WI38 (cell line): Measurements from ENCODE around the gene ATF6.

Experiments used
- H3K4me3 ChIP-seq: 2 replicates; pipeline ENCODE4 v1.5.1; 2011; ENCODE audit warnings: low read depth, mild to moderate bottlenecking, control low read depth, low read length
- CTCF ChIP-seq: IDR thresholded peaks from 2 replicates; pipeline ENCODE4 v1.5.1; 2012; ENCODE audit warnings: low read depth, mild to moderate bottlenecking, control low read depth, low read length

Gene ATF6

GRCh38 chr1:162007466-162007865 lies 241.3 kb downstream of the ATF6 start:
- TF ChIP-seq CTCF, result no peak
- no peak overlapping the region for H3K4me3 ChIP-seq

- no peak for TF ChIP-seq CTCF
- H3K4me3 ChIP-seq, result no peak overlapping the region
These were observed 242.7 kb downstream of the ATF6 start for GRCh38 chr1:162008799-162009198.

DNA sequence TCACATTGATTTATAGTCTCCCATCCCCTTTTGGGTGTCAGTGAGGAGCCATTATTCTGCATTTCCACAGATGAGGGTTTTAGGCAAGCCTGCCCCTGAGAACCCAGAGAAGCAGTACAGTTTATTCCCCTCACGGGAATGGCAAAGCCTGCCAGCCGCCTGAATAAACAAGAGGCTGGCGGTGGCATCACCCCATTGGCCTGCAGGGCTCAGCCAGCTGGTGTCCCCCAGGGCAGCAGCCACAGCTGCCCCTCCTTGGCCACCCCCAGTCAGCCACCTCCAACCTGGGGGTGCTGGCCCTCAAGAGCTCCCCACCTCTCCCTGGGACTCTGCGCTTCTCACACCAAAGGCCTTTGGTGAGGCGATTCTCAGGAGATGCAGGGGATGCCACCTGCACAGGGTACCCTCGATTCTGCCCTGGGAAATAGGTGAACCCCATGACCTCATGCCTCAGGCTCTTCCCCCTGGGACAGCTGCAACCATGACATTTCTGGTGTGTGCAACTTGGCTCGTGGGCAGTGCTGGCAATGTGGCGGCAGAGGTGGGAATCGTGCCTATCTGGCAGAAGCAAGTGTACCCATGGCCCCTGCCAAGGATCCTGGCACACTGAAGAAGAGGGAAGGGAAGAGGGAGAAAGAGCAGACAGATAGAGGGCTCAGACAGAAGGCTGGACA lies 243.5 kb downstream of the ATF6 start:
- H3K4me3 ChIP-seq, result no peak overlapping the region
- no peak for TF ChIP-seq CTCF

DNA sequence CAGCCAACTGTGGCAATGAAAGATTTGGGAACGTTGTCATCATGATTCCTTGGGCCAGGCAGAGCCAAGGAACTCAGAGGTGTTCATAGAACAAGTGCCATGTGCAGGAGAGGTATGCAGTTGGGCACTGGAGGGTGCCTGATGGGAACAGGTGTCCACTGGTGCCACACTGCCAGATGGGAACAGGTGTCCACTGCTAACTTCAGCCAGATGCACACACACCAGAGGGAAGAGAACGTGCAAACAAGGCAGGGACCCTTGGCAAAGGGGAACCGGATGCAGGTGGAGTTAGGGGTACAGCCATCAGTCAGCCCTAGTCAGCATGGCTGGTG lies 244.0 kb downstream of the ATF6 start:
- no peak for TF ChIP-seq CTCF

GRCh38 chr1:162011337-162012012 lies 245.4 kb downstream of the ATF6 start:
- no peak overlapping the region for H3K4me3 ChIP-seq
- no peak for TF ChIP-seq CTCF

More for the DNA sequence above, 244.0 kb downstream of the ATF6 start:
- no peak overlapping the region for H3K4me3 ChIP-seq

DNA sequence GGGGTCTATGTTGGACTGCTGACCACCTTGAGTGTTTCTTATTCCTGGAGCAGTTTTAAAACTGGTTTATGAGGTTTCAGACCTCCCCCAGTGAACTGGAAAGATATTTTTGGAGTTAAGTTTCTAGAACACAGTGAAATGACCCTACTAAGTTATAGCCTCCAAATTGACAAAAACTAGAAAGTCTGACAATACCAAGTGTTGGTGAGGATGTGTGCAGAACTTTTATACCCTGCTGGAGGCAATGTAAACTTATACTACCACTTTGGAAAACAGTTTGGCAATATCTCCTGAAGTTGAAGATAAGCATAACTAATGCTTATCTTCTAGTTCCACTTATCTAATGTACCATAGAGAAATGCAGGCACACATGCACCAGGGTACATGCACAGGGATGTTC lies 247.2 kb downstream of the ATF6 start:
- no peak for TF ChIP-seq CTCF
- H3K4me3 ChIP-seq, result no peak overlapping the region
